ENCODE results near the gene EFHC1.

Gene EFHC1

GRCh38 chr6:52517502-52518278 lies 97.5 kb downstream of the EFHC1 start:
- peak; percentile 89 for DNase-seq (ENCODE audit: low read depth in 2 of 2)

GRCh38 chr6:52518279-52518945 lies 98.3 kb downstream of the EFHC1 start:
- DNase-seq (ENCODE audit: low read depth in 2 of 2) = no peak

- DNase-seq (ENCODE audit: low read depth in 2 of 2) = no peak
These were observed 99.5 kb downstream of the EFHC1 start for GRCh38 chr6:52519618-52520017.

- DNase-seq (ENCODE audit: low read depth in 2 of 2) = no peak
These were observed 102.0 kb downstream of the EFHC1 start for GRCh38 chr6:52522151-52522626.

GRCh38 chr6:52522655-52523054 lies 102.5 kb downstream of the EFHC1 start:
- no peak for DNase-seq (ENCODE audit: low read depth in 2 of 2)

- no peak for DNase-seq (ENCODE audit: low read depth in 2 of 2)
These were observed 103.4 kb downstream of the EFHC1 start for GRCh38 chr6:52523378-52524142.

- no peak for DNase-seq (ENCODE audit: low read depth in 2 of 2)
These were observed 104.8 kb downstream of the EFHC1 start for GRCh38 chr6:52524918-52525317.

- DNase-seq (ENCODE audit: low read depth in 2 of 2) = no peak
These were observed 106.5 kb downstream of the EFHC1 start for GRCh38 chr6:52526634-52527033.

- no peak for DNase-seq (ENCODE audit: low read depth in 2 of 2)
These were observed 107.3 kb downstream of the EFHC1 start for GRCh38 chr6:52527436-52527835.

- DNase-seq (ENCODE audit: low read depth in 2 of 2) = no peak
These were observed 109.2 kb downstream of the EFHC1 start for GRCh38 chr6:52529311-52529710.

- no peak for DNase-seq (ENCODE audit: low read depth in 2 of 2)
These were observed 110.2 kb downstream of the EFHC1 start for GRCh38 chr6:52530351-52530750.

GRCh38 chr6:52531396-52531795 lies 111.3 kb downstream of the EFHC1 start:
- no peak for DNase-seq (ENCODE audit: low read depth in 2 of 2)

GRCh38 chr6:52531834-52532233 lies 111.7 kb downstream of the EFHC1 start:
- no peak for DNase-seq (ENCODE audit: low read depth in 2 of 2)

- DNase-seq (ENCODE audit: low read depth in 2 of 2) = peak; percentile 70 to 72
These were observed 112.3 kb downstream of the EFHC1 start for GRCh38 chr6:52532457-52532856.

- DNase-seq (ENCODE audit: low read depth in 2 of 2) = no peak
These were observed 113.3 kb downstream of the EFHC1 start for GRCh38 chr6:52533491-52533890.

GRCh38 chr6:52534363-52534762 lies 114.2 kb downstream of the EFHC1 start:
- DNase-seq (ENCODE audit: low read depth in 2 of 2) = no peak

- DNase-seq (ENCODE audit: low read depth in 2 of 2) = no peak
These were observed 114.8 kb downstream of the EFHC1 start for GRCh38 chr6:52534966-52535390.

GRCh38 chr6:52535711-52536423 lies 115.7 kb downstream of the EFHC1 start:
- no peak for DNase-seq (ENCODE audit: low read depth in 2 of 2)

GRCh38 chr6:52536424-52536916 lies 116.3 kb downstream of the EFHC1 start:
- DNase-seq (ENCODE audit: low read depth in 2 of 2) = no peak

- no peak for DNase-seq (ENCODE audit: low read depth in 2 of 2)
These were observed 117.0 kb downstream of the EFHC1 start for GRCh38 chr6:52537001-52537753.
